Skeletal muscle tissue (tissue), 4 donors: Measurements from ENCODE around the gene OR4D1. TPM values are rescaled to one million over a fixed set of nuclear protein-coding genes. Genes with fewer than 3 reads are reported as not detected.

Source experiments
- H3K27ac ChIP-seq: one replicate; pipeline ENCODE4 v1.7.0; 2013; ENCODE audit warnings: mild to moderate bottlenecking, low read depth, low read length, inconsistent platforms
- H3K27me3 ChIP-seq, 3 donors: one replicate each; pipeline ENCODE4 v1.7.0; 2013; ENCODE audit warnings: low read length in 3 of 3; ENCODE audit not compliant: control insufficient read depth in 3 of 3, insufficient read depth in 3 of 3
- H3K36me3 ChIP-seq, 3 donors: one replicate each; pipeline ENCODE4 v1.7.0; 2013; ENCODE audit warnings: low read length in 3 of 3; ENCODE audit not compliant: control insufficient read depth in 3 of 3, insufficient read depth in 3 of 3
- H3K4me1 ChIP-seq, 3 donors: one replicate each; pipeline ENCODE4 v1.7.0; 2013; ENCODE audit warnings: low read length in 3 of 3, mild to moderate bottlenecking in 3 of 3; ENCODE audit not compliant: control insufficient read depth in 3 of 3, insufficient read depth in 3 of 3
- H3K4me3 ChIP-seq, 3 donors: one replicate each; pipeline ENCODE4 v1.7.0; 2013; ENCODE audit warnings: low read length in 3 of 3
- H3K9ac ChIP-seq, 3 donors: one replicate each; pipeline ENCODE4 v1.7.0; 2013; ENCODE audit warnings: low read length in 3 of 3, mild to moderate bottlenecking in 3 of 3, moderate library complexity in 2 of 3, low read depth in 1 of 3
- H3K9me3 ChIP-seq, 3 donors: one replicate each; pipeline ENCODE4 v1.7.0; 2013; ENCODE audit warnings: low read length in 3 of 3; ENCODE audit not compliant: control insufficient read depth in 3 of 3
- total RNA-seq: library from RNA; depleted of rRNA; stranded (reverse); fragments of >200 nt; gene quantifications from one replicate; pipeline ENCODE4 v1.2.3, GENCODE V29; 2014
- donor health status: Osteomylitis.

OR4D1 gene
- total RNA-seq, 1 donor from 2014 or later: not detected

GRCh38 chr17:58204796-58205195 is 56.6 kb downstream of the OR4D1 start:
- peaks cover 3 to 5% (median 5%) of the 10 kb centered on the region in 3 donors for H3K27me3 ChIP-seq
- peaks cover 0 to 3% (median 0%) of the 10 kb centered on the region in 3 donors for H3K4me1 ChIP-seq
- no peak overlapping the region for H3K4me3 ChIP-seq
- no peak overlapping the region for H3K27ac ChIP-seq
- H3K9me3 ChIP-seq: no peaks in the 10 kb centered on the region
- H3K36me3 ChIP-seq: peaks cover 32 to 41% (median 38%) of the 10 kb centered on the region in 3 donors
- H3K9ac ChIP-seq: no peak overlapping the region

- H3K4me1 ChIP-seq: no peaks in the 10 kb centered on the region
Measured at GRCh38 chr17:58205936-58206335, 57.8 kb downstream of the OR4D1 start.

GRCh38 chr17:58207451-58207850 is 59.3 kb downstream of the OR4D1 start:
- Histone ChIP-seq H3K4me3 (no peak overlapping the region), H3K9me3 (no peaks in the 10 kb centered on the region), H3K27me3 (no peaks in the 10 kb centered on the region), H3K27ac (no peak overlapping the region), H3K36me3 (peaks cover 55 to 64% (median 60%) of the 10 kb centered on the region in 3 donors), H3K9ac (no peak overlapping the region), H3K4me1 (no peaks in the 10 kb centered on the region)

More at GRCh38 chr17:58205936-58206335, 57.8 kb downstream of the OR4D1 start:
- Histone ChIP-seq H3K27ac (no peak overlapping the region), H3K36me3 (peaks cover 44 to 51% (median 50%) of the 10 kb centered on the region in 3 donors), H3K4me3 (no peak overlapping the region), H3K9me3 (no peaks in the 10 kb centered on the region), H3K27me3 (no peaks in the 10 kb centered on the region), H3K9ac (no peak overlapping the region)

- Histone ChIP-seq H3K9me3 (no peaks in the 10 kb centered on the region), H3K27ac (no peak overlapping the region), H3K9ac (no peak overlapping the region), H3K36me3 (peaks cover 61 to 73% (median 69%) of the 10 kb centered on the region in 3 donors), H3K4me3 (no peak overlapping the region), H3K27me3 (no peaks in the 10 kb centered on the region), H3K4me1 (no peaks in the 10 kb centered on the region)
Measured at GRCh38 chr17:58208344-58208743, 60.2 kb downstream of the OR4D1 start.

Other genes starting within 250 kb of the OR4D1 start
- 10.4 TPM for gene CUEDC1, start 193.0 kb upstream of the OR4D1 start, total RNA-seq
- 30.3 TPM for gene VEZF1, start 160.1 kb upstream of the OR4D1 start, total RNA-seq
- 224 TPM for gene SRSF1, start 141.1 kb upstream of the OR4D1 start, total RNA-seq
- 18.3 TPM for gene DYNLL2, start 65.0 kb upstream of the OR4D1 start, total RNA-seq
- gene OR4D2, start 18.6 kb downstream of the OR4D1 start, total RNA-seq: not detected
- 0.52 TPM for gene EPX, start 44.3 kb downstream of the OR4D1 start, total RNA-seq
- 10.4 TPM for gene MKS1, start 70.9 kb downstream of the OR4D1 start, total RNA-seq
- not detected for gene LPO, start 90.2 kb downstream of the OR4D1 start, total RNA-seq
- gene MPO, start 132.6 kb downstream of the OR4D1 start, total RNA-seq: 14.1 TPM
- gene TSPOAP1, start 180.4 kb downstream of the OR4D1 start, total RNA-seq: 1.0 TPM
- gene SUPT4H1, start 203.8 kb downstream of the OR4D1 start, total RNA-seq: 62.6 TPM